GM12874 (cell line): Measurements from ENCODE around the gene PRRC2B.

Source experiments
- CTCF ChIP-seq: IDR thresholded peaks from 2 replicates; pipeline ENCODE4 v1.5.1; 2011; ENCODE audit warnings: low read depth, mild to moderate bottlenecking, control low read depth, low read length, moderate library complexity; ENCODE audit not compliant: insufficient read depth

The PRRC2B gene

GRCh38 chr9:131478421-131478868 is 84.6 kb downstream of the PRRC2B start:
- peak; percentile 47; the same call in 1 of the 2 replicates for TF ChIP-seq CTCF

- no peak for TF ChIP-seq CTCF
Observed at GRCh38 chr9:131478911-131479310, 85.0 kb downstream of the PRRC2B start.

GRCh38 chr9:131480258-131480657 is 86.4 kb downstream of the PRRC2B start:
- TF ChIP-seq CTCF, result no peak

GRCh38 chr9:131481441-131482342 is 87.8 kb downstream of the PRRC2B start:
- TF ChIP-seq CTCF, result no peak

- no peak for TF ChIP-seq CTCF
Observed at GRCh38 chr9:131482343-131483006, 88.6 kb downstream of the PRRC2B start.

- no peak for TF ChIP-seq CTCF
Observed at GRCh38 chr9:131483319-131484050, 89.6 kb downstream of the PRRC2B start.

GRCh38 chr9:131484051-131484445 is 90.2 kb downstream of the PRRC2B start:
- TF ChIP-seq CTCF, result no peak
